Body of pancreas (tissue), 4 donors: Measurements from ENCODE around the gene BATF2. TPM values are rescaled to one million over a fixed set of nuclear protein-coding genes. Genes with fewer than 3 reads are reported as not detected.
A peak's percentile ranks its signal among the peaks of the same experiment; 100 is the strongest.

Experiments used
- ATAC-seq: fragments of 150-250 bp; one replicate; pipeline ENCODE4 v1.9.1; 2016
- DNase-seq, 4 donors: peaks; one replicate each; pipeline ENCODE4 v3.0.0-alpha.2; 2019
- H3K27ac ChIP-seq, 4 donors: fragments of 200-600 bp; sonication (generic); 1 replicate in 3 of 4; 2 replicates in 1 of 4; pipeline versions ENCODE4 v1.5.1 to v1.6.1; 2016 to 2019; ENCODE audit warnings: mild to moderate bottlenecking in 1 of 4, mixed read lengths in 1 of 4, moderate library complexity in 1 of 4
- H3K27me3 ChIP-seq, 2 donors: fragments of 200-600 bp; sonication (generic); one replicate each; pipeline ENCODE4 v1.6.0; 2016; ENCODE audit warnings: mild to moderate bottlenecking in 1 of 2
- H3K36me3 ChIP-seq, 2 donors: fragments of 200-600 bp; sonication (generic); replicated peaks in 1 of 2; 2 replicates each; pipeline ENCODE4 v1.5.1; 2016; ENCODE audit warnings: low read depth in 2 of 2; ENCODE audit not compliant: insufficient read depth in 1 of 2
- H3K4me1 ChIP-seq: fragments of 200-600 bp; sonication (generic); one replicate; pipeline ENCODE4 v1.6.0; 2016
- H3K4me3 ChIP-seq, 2 donors: fragments of 200-600 bp; sonication (generic); 1 replicate in 1 of 2; 2 replicates in 1 of 2; pipeline ENCODE4 v1.5.1; 2016 to 2019
- H3K9me3 ChIP-seq, 3 donors: fragments of 200-600 bp; sonication (generic); 1 replicate in 2 of 3; 2 replicates in 1 of 3; pipeline ENCODE4 v1.5.1; 2016
- POLR2A ChIP-seq, 3 donors: fragments of 450-650 bp; IDR thresholded peaks; one replicate each; pipeline ENCODE4 v1.6.1; 2016; ENCODE audit warnings: antibody characterized with exemption in 3 of 3, mild to moderate bottlenecking in 2 of 3
- WGBS, 2 donors: methylation state at CpG; one replicate each; pipeline ENCODE4 v1.1.5; 2017; 5-methylcytosine and 5-hydroxymethylcytosine counted together
- intact Hi-C: fragments of 100-400 bp; cut with DNase I; formaldehyde crosslinking; loops from one replicate; pipeline ENCODE4 v1.15.1; 2023
- total RNA-seq, 2 donors: library from RNA; depleted of rRNA; stranded (reverse); fragments of >200 nt; gene quantifications; one replicate each; pipeline ENCODE4 v1.1.0, GENCODE V29; 2016
- TF ChIP-seq, protein P1 (sequence below), 7 experiments: fragments of 450-650 bp in 4 of 7; fragments of 200-600 bp in 3 of 7; sonication (generic) in 3 of 7; IDR thresholded peaks; one replicate each; pipeline ENCODE4 v1.5.1; 2016 to 2019; ENCODE audit warnings: antibody characterized with exemption in 7 of 7

The BATF2 gene
- total RNA-seq, 2 donors from 2014 or later: 2.3 to 20.8 TPM

DNA sequence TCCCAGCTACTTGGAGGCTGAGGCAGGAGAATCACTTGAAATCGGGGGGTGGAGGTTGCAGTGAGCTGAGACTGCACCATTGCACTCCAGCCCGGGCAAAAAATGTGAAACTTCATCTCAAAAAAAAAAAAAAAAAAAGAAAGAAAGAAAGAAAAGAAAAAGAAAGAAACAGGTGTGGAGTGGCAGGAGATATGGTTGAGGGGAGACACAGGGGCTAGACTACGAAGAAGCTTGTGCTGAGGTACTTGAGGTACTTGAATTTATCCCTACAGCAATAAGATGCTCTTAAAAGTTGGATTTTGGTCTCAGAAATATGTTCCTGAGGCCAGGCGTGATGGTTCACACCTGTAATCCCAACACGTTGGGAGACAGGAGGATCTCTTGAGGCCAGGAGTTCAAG, 22.6 kb downstream of the BATF2 start:
- TF ChIP-seq, protein P1, sequence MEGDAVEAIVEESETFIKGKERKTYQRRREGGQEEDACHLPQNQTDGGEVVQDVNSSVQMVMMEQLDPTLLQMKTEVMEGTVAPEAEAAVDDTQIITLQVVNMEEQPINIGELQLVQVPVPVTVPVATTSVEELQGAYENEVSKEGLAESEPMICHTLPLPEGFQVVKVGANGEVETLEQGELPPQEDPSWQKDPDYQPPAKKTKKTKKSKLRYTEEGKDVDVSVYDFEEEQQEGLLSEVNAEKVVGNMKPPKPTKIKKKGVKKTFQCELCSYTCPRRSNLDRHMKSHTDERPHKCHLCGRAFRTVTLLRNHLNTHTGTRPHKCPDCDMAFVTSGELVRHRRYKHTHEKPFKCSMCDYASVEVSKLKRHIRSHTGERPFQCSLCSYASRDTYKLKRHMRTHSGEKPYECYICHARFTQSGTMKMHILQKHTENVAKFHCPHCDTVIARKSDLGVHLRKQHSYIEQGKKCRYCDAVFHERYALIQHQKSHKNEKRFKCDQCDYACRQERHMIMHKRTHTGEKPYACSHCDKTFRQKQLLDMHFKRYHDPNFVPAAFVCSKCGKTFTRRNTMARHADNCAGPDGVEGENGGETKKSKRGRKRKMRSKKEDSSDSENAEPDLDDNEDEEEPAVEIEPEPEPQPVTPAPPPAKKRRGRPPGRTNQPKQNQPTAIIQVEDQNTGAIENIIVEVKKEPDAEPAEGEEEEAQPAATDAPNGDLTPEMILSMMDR (IDR thresholded peaks at IDR 0.05): no peak
- no peak for TF ChIP-seq POLR2A (IDR thresholded peaks at IDR 0.05)
- H3K4me1 ChIP-seq: peaks cover 10% of the 10 kb centered on the region
- no peak overlapping the region for H3K4me3 ChIP-seq
- intact Hi-C loops: no loop called here
- no peak overlapping the region for H3K27ac ChIP-seq
- H3K9me3 ChIP-seq: no peaks in the 10 kb centered on the region
- no peak for DNase-seq
- H3K27me3 ChIP-seq: no peaks in the 10 kb centered on the region
- H3K36me3 ChIP-seq: no peaks in the 10 kb centered on the region
- ATAC-seq: no peak
- 69 to 78% methylated on average over 4 to 5 of the region's 5 CpGs for WGBS, 2 donors

- H3K4me3 ChIP-seq: no peak within 1 kb of the TSS
- DNase-seq: peak; percentile 88 to 94 (median 93)
- ATAC-seq: peak; percentile 95
- H3K9me3 ChIP-seq: no peaks in the 10 kb centered on the region
- no peaks in the 10 kb centered on the region for H3K36me3 ChIP-seq
- WGBS, 2 donors: 18 to 59% methylated on average over 26 to 63 of the region's 69 CpGs
- H3K4me1 ChIP-seq: peaks cover 10% of the 10 kb centered on the region
- TF ChIP-seq POLR2A (IDR thresholded peaks at IDR 0.05): peak in 2 of 3 donors; percentile 21 to 26
- TF ChIP-seq, protein P1 (IDR thresholded peaks at IDR 0.05): no peak
- intact Hi-C loops: no loop called here
- H3K27ac ChIP-seq: peak within 1 kb of the TSS in 1 of 4 donors; percentile 21
- no peaks in the 10 kb centered on the region for H3K27me3 ChIP-seq
Measured at GRCh38 chr11:64971421-64972233, 25.1 kb downstream of the BATF2 start, which contains the start of gene MAJIN. Gene MAJIN (minus strand): TSS chr11:64972108. CDS start chr11:64959405, 12,703 bp downstream.

GRCh38 chr11:64970731-64971151, 26.0 kb downstream of the BATF2 start:
- TF ChIP-seq, protein P1 (IDR thresholded peaks at IDR 0.05): no peak
- no peak for ATAC-seq
- H3K36me3 ChIP-seq: no peaks in the 10 kb centered on the region
- intact Hi-C loops: no loop called here
- WGBS, 2 donors: 81 to 84% methylated on average over 8 of the region's 8 CpGs
- H3K27me3 ChIP-seq: no peaks in the 10 kb centered on the region
- peak in 1 of 4 donors; percentile 60 for DNase-seq
- no peak overlapping the region for H3K27ac ChIP-seq
- no peak overlapping the region for H3K4me3 ChIP-seq
- H3K4me1 ChIP-seq: peaks cover 10% of the 10 kb centered on the region
- H3K9me3 ChIP-seq: no peaks in the 10 kb centered on the region

- ATAC-seq: no peak
- TF ChIP-seq, protein P1 (IDR thresholded peaks at IDR 0.05): no peak
- TF ChIP-seq POLR2A (IDR thresholded peaks at IDR 0.05): no peak
- H3K4me3 ChIP-seq: no peak overlapping the region
Measured at GRCh38 chr11:64969209-64969608, 27.6 kb downstream of the BATF2 start.

More at GRCh38 chr11:64969209-64969608, 27.6 kb downstream of the BATF2 start:
- Histone ChIP-seq H3K9me3 (no peaks in the 10 kb centered on the region), H3K27me3 (no peaks in the 10 kb centered on the region), H3K27ac (no peak overlapping the region), H3K4me1 (peaks cover 10% of the 10 kb centered on the region), H3K36me3 (no peaks in the 10 kb centered on the region)
- WGBS, 2 donors: 48 to 64% methylated on average over 5 of the region's 5 CpGs
- DNase-seq: no peak
- intact Hi-C loops: no loop called here
